ENCODE results near the gene APOL1.

APOL1 gene

GRCh38 chr22:36316419-36316818 is 63.5 kb downstream of the APOL1 start:
- Mint-ChIP-seq H3K9me3 (no peaks in the 10 kb centered on the region), H3K36me3 (peaks cover 75% of the 10 kb centered on the region), H3K4me3 (no peak overlapping the region), H3K27me3 (no peaks in the 10 kb centered on the region), H3K27ac (peak overlapping the region; percentile 37), H3K4me1 (peaks cover 5% of the 10 kb centered on the region)
- no peak for DNase-seq
- CTCF ChIA-PET, result interaction anchor here (3.2 kb wide), 1 partner anchor 154 kb away, joined by 9 read pairs; no protein-coding TSS in a partner anchor

All from activated naive CD4-positive, alpha-beta T cell treated with anti-CD3 and anti-CD28 coated beads, Interleukin-2, amount 10 ng/mL, durations not matched to agents 7 days and 5 days (primary cell).